Mesendoderm (in vitro differentiated cells): ENCODE results near the gene SHROOM3.

ENCODE experiments used
- DNase-seq: peaks from one replicate; pipeline ENCODE4 v3.0.0; 2013
- H2AK5ac ChIP-seq: 2 replicates; pipeline ENCODE4 v1.6.1; 2013; ENCODE audit warnings: low read length, inconsistent platforms
- H2BK120ac ChIP-seq: 2 replicates; pipeline ENCODE4 v1.6.1; 2013; ENCODE audit warnings: low read depth, mild to moderate bottlenecking, low read length, moderate library complexity, mixed read lengths
- H2BK15ac ChIP-seq: replicated peaks from 2 replicates; pipeline ENCODE4 v1.6.1; 2013; ENCODE audit warnings: low read depth, mild to moderate bottlenecking, moderate library complexity
- H2BK5ac ChIP-seq: 2 replicates; pipeline ENCODE4 v1.6.1; 2013; ENCODE audit warnings: low read length, inconsistent platforms
- H3K18ac ChIP-seq: 2 replicates; pipeline ENCODE4 v1.6.1; 2013; ENCODE audit warnings: mild to moderate bottlenecking, low read length, mixed read lengths
- H3K23ac ChIP-seq: one replicate; pipeline ENCODE4 v1.6.1; 2013; ENCODE audit warnings: low read length
- H3K27ac ChIP-seq: 2 replicates; pipeline ENCODE4 v1.5.1; 2013; ENCODE audit warnings: low read depth, mild to moderate bottlenecking, inconsistent platforms, low read length, moderate library complexity
- H3K27me3 ChIP-seq: 2 replicates; pipeline ENCODE4 v1.6.1; 2013; ENCODE audit warnings: low read length, control low read depth, mild to moderate bottlenecking, inconsistent platforms; ENCODE audit not compliant: insufficient read depth, poor library complexity
- H3K36me3 ChIP-seq: 2 replicates; pipeline ENCODE4 v1.6.1; 2013; ENCODE audit warnings: low read length, inconsistent platforms; ENCODE audit not compliant: control insufficient read depth, insufficient read depth
- H3K4ac ChIP-seq: one replicate; pipeline ENCODE4 v1.6.1; 2013; ENCODE audit warnings: low read depth, mild to moderate bottlenecking, low read length, moderate library complexity
- H3K4me1 ChIP-seq: 2 replicates; pipeline ENCODE4 v1.6.1; 2013; ENCODE audit warnings: low read depth, low read length, inconsistent platforms; ENCODE audit not compliant: control insufficient read depth
- H3K4me2 ChIP-seq: 2 replicates; pipeline ENCODE4 v1.6.1; 2013; ENCODE audit warnings: low read length
- H3K4me3 ChIP-seq: 2 replicates; pipeline ENCODE4 v1.5.1; 2013; ENCODE audit warnings: mild to moderate bottlenecking, low read length
- H3K56ac ChIP-seq: one replicate; pipeline ENCODE4 v1.6.1; 2013; ENCODE audit warnings: low read length
- H3K79me1 ChIP-seq: 2 replicates; pipeline ENCODE4 v1.6.1; 2013; ENCODE audit warnings: low read length, inconsistent platforms
- H3K79me2 ChIP-seq: 2 replicates; pipeline ENCODE4 v1.6.1; 2013; ENCODE audit warnings: mild to moderate bottlenecking, low read length; ENCODE audit not compliant: control insufficient read depth, insufficient read depth
- H3K9ac ChIP-seq: 2 replicates; pipeline ENCODE4 v1.6.1; 2013; ENCODE audit warnings: low read length, inconsistent platforms
- H4K5ac ChIP-seq: one replicate; pipeline ENCODE4 v1.6.1; 2013; ENCODE audit warnings: low read length
- H4K8ac ChIP-seq: one replicate; pipeline ENCODE4 v1.6.1; 2013; ENCODE audit warnings: low read depth, mild to moderate bottlenecking, control low read depth, low read length, moderate library complexity
- WGBS: extraction: QIAGEN DNeasy Blood & Tissue Kit; methylation state at CpG from one replicate; pipeline ENCODE4 v1.1.7; 2013; ENCODE audit warnings: low lambda C conversion rate, missing lambda C conversion rate; ENCODE audit not compliant: insufficient coverage; ENCODE audit errors: extremely low coverage; 5-methylcytosine and 5-hydroxymethylcytosine counted together

The SHROOM3 gene

GRCh38 chr4:76554630-76555029 lies 119.6 kb downstream of the SHROOM3 start:
- no peaks in the 10 kb centered on the region for H3K79me1 ChIP-seq
- no peaks in the 10 kb centered on the region for H3K36me3 ChIP-seq
- no peak overlapping the region for H3K18ac ChIP-seq
- H3K4ac ChIP-seq: no peak overlapping the region
- no peaks in the 10 kb centered on the region for H3K27me3 ChIP-seq
- H3K9ac ChIP-seq: no peak overlapping the region
- no peak overlapping the region for H3K4me3 ChIP-seq
- no CpG with 5 or more reads among the region's 10 CpGs for WGBS
- H2BK120ac ChIP-seq: no peak overlapping the region
- no peaks in the 10 kb centered on the region for H3K79me2 ChIP-seq
- no peak overlapping the region for H4K5ac ChIP-seq
- H4K8ac ChIP-seq: no peak overlapping the region
- H2AK5ac ChIP-seq: no peak overlapping the region
- H3K56ac ChIP-seq: no peak overlapping the region
- no peak overlapping the region for H2BK15ac ChIP-seq
- peaks cover 7% of the 10 kb centered on the region for H3K4me1 ChIP-seq
- H3K27ac ChIP-seq: no peak overlapping the region
- no peak overlapping the region for H3K23ac ChIP-seq
- H3K4me2 ChIP-seq: no peak overlapping the region
- H2BK5ac ChIP-seq: no peak overlapping the region
- DNase-seq: no peak

DNA sequence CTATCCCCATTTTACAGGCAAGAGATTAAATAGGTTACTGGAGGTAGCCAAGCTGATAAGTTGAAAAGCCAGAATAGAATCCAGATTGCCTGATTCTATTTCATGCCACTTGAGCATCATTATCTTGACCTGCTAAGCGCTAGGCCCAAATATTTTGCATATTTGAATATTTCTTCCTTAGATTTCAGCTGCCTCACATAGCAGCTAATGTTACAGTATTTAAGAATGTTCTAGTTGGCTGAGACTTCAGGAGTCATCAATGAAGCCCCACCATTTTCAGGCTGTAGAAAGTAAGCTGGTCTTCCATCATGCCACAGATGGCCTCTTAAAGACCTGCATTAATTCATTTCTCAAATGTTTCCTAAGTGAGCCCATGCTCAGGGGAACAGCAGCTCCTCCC lies 121.4 kb downstream of the SHROOM3 start:
- Histone ChIP-seq H2AK5ac (no peak overlapping the region), H3K56ac (no peak overlapping the region), H3K36me3 (no peaks in the 10 kb centered on the region), H3K4me2 (no peak overlapping the region), H3K18ac (no peak overlapping the region), H2BK120ac (no peak overlapping the region), H3K9ac (no peak overlapping the region), H3K4me1 (peaks cover 7% of the 10 kb centered on the region), H3K4me3 (no peak overlapping the region), H3K79me1 (no peaks in the 10 kb centered on the region), H4K8ac (no peak overlapping the region), H4K5ac (no peak overlapping the region), H3K79me2 (no peaks in the 10 kb centered on the region), H3K27me3 (no peaks in the 10 kb centered on the region), H2BK15ac (no peak overlapping the region), H2BK5ac (peak overlapping the region; percentile 46), H3K27ac (no peak overlapping the region), H3K23ac (no peak overlapping the region), H3K4ac (no peak overlapping the region)
- no CpG with 5 or more reads among the region's 1 CpG for WGBS
- DNase-seq: no peak

DNA sequence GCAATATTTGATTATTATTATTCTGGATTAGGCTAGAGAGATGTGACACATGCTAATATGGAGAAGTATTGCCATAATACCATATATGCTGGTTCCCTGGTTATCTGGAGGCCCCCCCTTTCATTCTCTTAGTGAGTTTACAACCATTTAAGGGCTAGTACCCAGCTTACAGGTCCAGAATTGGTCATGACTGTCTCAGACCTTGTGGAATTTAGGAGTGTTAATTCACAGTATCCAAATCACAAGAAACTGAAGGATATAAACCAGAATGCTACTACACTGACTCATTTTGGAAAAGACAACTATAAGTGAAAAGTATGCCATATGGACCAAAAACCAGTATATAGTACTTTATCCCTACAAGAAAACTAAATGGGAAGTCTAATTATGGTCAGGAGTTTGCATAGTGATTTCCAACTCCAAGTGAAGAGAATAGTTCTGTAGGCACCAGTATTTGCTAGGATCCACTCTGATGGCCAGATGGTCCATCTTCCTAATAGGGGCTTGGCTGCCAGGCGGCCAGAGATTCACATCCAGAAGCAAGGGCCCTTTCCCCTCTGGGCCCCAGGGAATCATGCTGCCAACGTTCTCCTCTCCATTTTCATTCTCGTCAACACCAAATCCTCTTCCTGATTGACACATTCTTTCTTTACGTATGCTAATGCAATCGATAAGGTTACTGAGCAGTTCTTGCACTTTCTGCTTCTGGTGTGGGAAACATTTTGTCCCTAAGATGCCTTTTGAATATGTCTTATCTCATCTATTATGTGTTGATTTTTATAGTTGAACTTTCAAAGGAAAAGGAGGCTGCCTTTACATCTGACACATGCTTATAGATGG lies 123.6 kb downstream of the SHROOM3 start:
- H3K79me1 ChIP-seq: no peaks in the 10 kb centered on the region
- no peak overlapping the region for H3K4ac ChIP-seq
- no peak overlapping the region for H3K27ac ChIP-seq
- no peak overlapping the region for H3K23ac ChIP-seq
- peak; percentile 61 for DNase-seq
- no peak overlapping the region for H2AK5ac ChIP-seq
- no peak overlapping the region for H3K4me2 ChIP-seq
- no peak overlapping the region for H4K8ac ChIP-seq
- no peak overlapping the region for H3K18ac ChIP-seq
- WGBS: no CpG with 5 or more reads among the region's 5 CpGs
- no peaks in the 10 kb centered on the region for H3K79me2 ChIP-seq
- no peak overlapping the region for H3K4me3 ChIP-seq
- H3K4me1 ChIP-seq: peaks cover 7% of the 10 kb centered on the region
- no peaks in the 10 kb centered on the region for H3K36me3 ChIP-seq
- no peak overlapping the region for H4K5ac ChIP-seq
- H3K27me3 ChIP-seq: no peaks in the 10 kb centered on the region
- no peak overlapping the region for H2BK5ac ChIP-seq
- no peak overlapping the region for H3K56ac ChIP-seq
- no peak overlapping the region for H3K9ac ChIP-seq
- no peak overlapping the region for H2BK15ac ChIP-seq
- no peak overlapping the region for H2BK120ac ChIP-seq

DNA sequence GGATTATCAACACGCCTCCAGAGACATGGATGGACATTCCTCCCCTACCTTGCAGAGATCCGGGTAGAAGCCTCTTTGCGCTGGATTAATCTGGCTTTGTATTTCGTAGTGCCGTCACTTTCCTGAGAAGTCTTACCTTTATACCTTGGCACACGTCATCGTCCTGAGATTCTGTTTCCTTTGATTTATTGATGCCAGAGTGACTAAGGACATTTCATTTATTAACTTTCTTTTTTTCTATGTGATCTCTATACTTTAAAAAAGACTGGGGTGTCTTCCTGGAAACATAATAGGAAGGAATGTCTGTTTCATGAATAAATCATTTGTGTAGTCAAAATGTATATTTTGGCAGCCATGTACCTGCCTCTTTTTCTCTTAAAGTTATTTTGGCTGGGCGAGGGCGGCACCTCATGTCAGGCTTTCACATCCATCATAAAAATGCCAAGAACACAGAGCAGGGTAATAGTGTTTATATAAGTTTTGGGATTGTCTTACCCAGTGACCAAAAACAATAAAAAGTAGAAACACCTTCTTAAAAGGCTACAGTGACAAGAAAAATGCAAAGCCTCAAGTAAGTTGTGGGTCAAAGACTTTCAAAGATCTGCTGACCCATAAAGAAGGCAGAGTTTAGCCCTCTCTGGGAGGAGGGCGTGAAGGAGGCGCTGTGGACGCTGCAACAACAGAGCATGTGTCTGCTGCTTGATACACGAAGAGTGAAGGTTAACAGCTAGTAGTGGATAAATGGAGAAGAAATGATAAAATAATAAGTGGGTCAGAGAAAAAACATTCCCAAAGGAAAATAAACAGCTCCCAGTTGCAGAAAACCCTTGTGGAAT lies 124.4 kb downstream of the SHROOM3 start:
- no peak overlapping the region for H4K8ac ChIP-seq
- no peaks in the 10 kb centered on the region for H3K27me3 ChIP-seq
- no peak overlapping the region for H2BK5ac ChIP-seq
- peak overlapping the region; percentile 28 for H3K56ac ChIP-seq
- no peak overlapping the region for H4K5ac ChIP-seq
- H3K4me1 ChIP-seq: peaks cover 7% of the 10 kb centered on the region
- H3K36me3 ChIP-seq: no peaks in the 10 kb centered on the region
- H2BK15ac ChIP-seq: no peak overlapping the region
- no peak for DNase-seq
- WGBS: no CpG with 5 or more reads among the region's 13 CpGs
- no peak overlapping the region for H3K4me3 ChIP-seq
- H3K79me1 ChIP-seq: no peaks in the 10 kb centered on the region
- H2AK5ac ChIP-seq: no peak overlapping the region
- H2BK120ac ChIP-seq: no peak overlapping the region
- H3K79me2 ChIP-seq: no peaks in the 10 kb centered on the region
- H3K23ac ChIP-seq: no peak overlapping the region
- no peak overlapping the region for H3K4ac ChIP-seq
- H3K18ac ChIP-seq: no peak overlapping the region
- no peak overlapping the region for H3K27ac ChIP-seq
- no peak overlapping the region for H3K9ac ChIP-seq
- no peak overlapping the region for H3K4me2 ChIP-seq

DNA sequence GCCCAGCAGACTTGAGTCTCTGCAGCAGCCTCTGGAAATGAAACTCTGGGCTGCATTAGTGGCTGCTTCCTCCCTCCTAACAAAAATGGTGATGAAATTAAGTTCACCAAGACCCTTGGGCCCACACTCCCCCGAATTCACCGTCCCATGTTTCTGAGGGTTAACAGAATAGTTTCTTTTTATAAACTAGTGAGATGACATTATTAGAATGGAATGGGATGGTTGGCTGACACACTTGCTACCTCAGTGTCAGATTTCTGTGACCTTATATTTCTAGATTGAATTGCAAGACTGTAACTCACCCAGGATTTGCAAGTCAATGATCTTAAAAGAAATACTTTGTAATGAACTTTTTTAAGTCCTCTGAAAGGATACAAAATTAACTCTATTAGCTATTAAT lies 127.1 kb downstream of the SHROOM3 start:
- Histone ChIP-seq H4K8ac (no peak overlapping the region), H3K4me2 (no peak overlapping the region), H2BK5ac (no peak overlapping the region), H2AK5ac (no peak overlapping the region), H3K36me3 (no peaks in the 10 kb centered on the region), H3K27ac (no peak overlapping the region), H3K18ac (no peak overlapping the region), H3K4me1 (peaks cover 7% of the 10 kb centered on the region), H2BK120ac (no peak overlapping the region), H3K27me3 (no peaks in the 10 kb centered on the region), H3K56ac (no peak overlapping the region), H3K4me3 (no peak overlapping the region), H3K79me2 (no peaks in the 10 kb centered on the region), H3K23ac (no peak overlapping the region), H3K79me1 (no peaks in the 10 kb centered on the region), H2BK15ac (no peak overlapping the region), H3K9ac (no peak overlapping the region), H3K4ac (no peak overlapping the region), H4K5ac (no peak overlapping the region)
- no peak for DNase-seq
- no CpG with 5 or more reads among the region's 2 CpGs for WGBS
